Measurements from ENCODE around the gene PLCD3. TPM values are rescaled to one million over a fixed set of nuclear protein-coding genes. Genes with fewer than 3 reads are reported as not detected.

The PLCD3 gene
- total and polyA plus RNA-seq, 2 of the 8 experiments (the other 6 are each of a cell fraction or from before 2014, with no cell fraction given): 26.5 to 48.1 TPM

- TF ChIP-seq CHD7 (IDR thresholded peaks at IDR 0.05; ENCODE audit: insufficient replicate concordance, low read length) (no peak), HDAC2 (IDR thresholded peaks at IDR 0.05; ENCODE audit: borderline replicate concordance in 1 of 2, low read depth in 2 of 2, low read length in 2 of 2) (0 out of 4 replicates have a peak, but pooled peaks of 1 of the 2 experiments have one; percentile 50), ASH2L (IDR thresholded peaks at IDR 0.05; ENCODE audit: low read length) (peak; percentile 25), KDM4A (IDR thresholded peaks at IDR 0.05; ENCODE audit: low read depth, low read length, severe bottlenecking) (peak; percentile 52), CHD2 (IDR thresholded peaks at IDR 0.05; ENCODE audit: low read length) (no peak), EP300 (IDR thresholded peaks at IDR 0.05; ENCODE audit: borderline replicate concordance in 1 of 2, low read depth in 2 of 2, low read length in 2 of 2) (no peak), ATF3 (IDR thresholded peaks at IDR 0.05; ENCODE audit: insufficient read depth, low read depth, low read length) (no peak), TBP (IDR thresholded peaks at IDR 0.05; ENCODE audit: low read depth, low read length) (no peak), EGR1 (IDR thresholded peaks at IDR 0.05; ENCODE audit: borderline replicate concordance, low read depth, low read length) (no peak)
Measured at GRCh38 chr17:45131616-45132319, 547 bp downstream of the PLCD3 start (continued).
